ENCODE results near the gene NHLRC4.

DNA sequence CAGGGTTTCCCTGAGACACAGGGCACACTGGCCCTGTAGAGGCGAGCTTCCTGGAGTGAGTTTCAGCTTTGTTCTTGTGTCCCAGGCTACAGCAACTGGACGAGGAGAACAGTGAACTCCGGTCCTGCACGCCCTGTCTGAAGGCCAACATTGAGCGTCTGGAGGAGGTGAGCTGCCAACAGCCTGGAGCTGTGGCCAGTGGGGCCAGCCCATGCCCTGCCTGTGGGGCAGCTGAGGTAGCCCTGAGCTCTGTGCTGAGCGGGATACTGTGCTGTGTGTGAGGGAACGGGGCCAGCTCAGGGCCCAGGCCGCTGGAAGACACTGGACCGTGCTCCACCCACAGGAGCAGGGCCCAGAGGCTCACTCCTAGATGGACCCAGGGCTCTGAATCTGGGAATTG, 47.9 kb upstream of the NHLRC4 start:
- TF ChIP-seq, protein P1, sequence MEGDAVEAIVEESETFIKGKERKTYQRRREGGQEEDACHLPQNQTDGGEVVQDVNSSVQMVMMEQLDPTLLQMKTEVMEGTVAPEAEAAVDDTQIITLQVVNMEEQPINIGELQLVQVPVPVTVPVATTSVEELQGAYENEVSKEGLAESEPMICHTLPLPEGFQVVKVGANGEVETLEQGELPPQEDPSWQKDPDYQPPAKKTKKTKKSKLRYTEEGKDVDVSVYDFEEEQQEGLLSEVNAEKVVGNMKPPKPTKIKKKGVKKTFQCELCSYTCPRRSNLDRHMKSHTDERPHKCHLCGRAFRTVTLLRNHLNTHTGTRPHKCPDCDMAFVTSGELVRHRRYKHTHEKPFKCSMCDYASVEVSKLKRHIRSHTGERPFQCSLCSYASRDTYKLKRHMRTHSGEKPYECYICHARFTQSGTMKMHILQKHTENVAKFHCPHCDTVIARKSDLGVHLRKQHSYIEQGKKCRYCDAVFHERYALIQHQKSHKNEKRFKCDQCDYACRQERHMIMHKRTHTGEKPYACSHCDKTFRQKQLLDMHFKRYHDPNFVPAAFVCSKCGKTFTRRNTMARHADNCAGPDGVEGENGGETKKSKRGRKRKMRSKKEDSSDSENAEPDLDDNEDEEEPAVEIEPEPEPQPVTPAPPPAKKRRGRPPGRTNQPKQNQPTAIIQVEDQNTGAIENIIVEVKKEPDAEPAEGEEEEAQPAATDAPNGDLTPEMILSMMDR (IDR thresholded peaks at IDR 0.05) = no peak
- TF ChIP-seq POLR2A (IDR thresholded peaks at IDR 0.05) = no peak

All from body of pancreas (tissue), 4 donors.